GM19351 (cell line): ENCODE data around the gene DNAAF8.
A peak's percentile ranks its signal among the peaks of the same experiment; 100 is the strongest.
"Not testable (repeated sequence)": the region's sequence is repeated elsewhere in the genome, so short reads cannot be mapped to it uniquely, and the experiment has no call there.

Source experiments
- ATAC-seq: cut with Tn5 transposase; IDR thresholded peaks from one replicate; pipeline ENCODE4 v1.9.1; 2021; ENCODE audit warnings: mild to moderate bottlenecking, moderate library complexity; ENCODE audit not compliant: unreplicated experiment

The DNAAF8 gene

DNA sequence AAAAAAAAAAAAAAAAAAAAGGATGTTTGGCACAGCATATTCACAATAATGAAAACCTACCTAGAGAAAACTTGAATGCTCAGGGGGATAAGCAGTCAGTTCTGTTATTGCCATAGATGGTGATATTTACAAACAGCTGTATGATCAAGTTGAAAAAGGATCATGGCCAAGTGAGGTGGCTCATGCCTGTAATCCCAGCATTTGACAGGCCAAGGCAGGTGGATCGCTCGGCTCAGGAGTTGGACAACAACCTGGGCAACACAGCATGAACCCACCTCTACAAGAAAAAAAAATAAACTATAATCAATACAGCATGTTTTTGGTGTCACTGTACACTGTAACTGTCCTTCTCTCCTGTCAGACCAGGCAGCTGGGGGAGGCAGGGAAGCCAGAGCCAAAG is 19.3 kb upstream of the DNAAF8 start:
- ATAC-seq = no peak

DNA sequence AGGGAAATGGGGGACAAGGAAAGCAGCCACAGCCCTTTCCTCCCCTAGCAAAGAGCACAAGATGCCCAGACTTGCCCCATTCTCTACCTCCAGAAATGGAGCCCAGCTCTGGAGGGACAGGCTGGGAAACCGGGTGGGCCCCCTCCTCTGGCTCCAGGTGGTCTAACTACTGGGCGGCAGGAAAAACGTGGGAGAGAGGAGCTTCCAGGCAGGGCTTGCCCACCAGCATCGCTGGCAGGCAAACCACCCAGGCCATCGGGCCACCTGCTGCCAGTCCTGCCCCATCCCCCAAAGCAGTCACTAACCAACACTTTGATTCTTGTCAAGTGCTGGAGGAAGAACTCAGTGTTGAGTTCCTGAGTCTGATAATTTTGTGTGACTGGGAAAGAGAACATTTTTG is 15.9 kb upstream of the DNAAF8 start:
- ATAC-seq = no peak

GRCh38 chr16:4723071-4723767 is 11.1 kb upstream of the DNAAF8 start:
- ATAC-seq = no peak

DNA sequence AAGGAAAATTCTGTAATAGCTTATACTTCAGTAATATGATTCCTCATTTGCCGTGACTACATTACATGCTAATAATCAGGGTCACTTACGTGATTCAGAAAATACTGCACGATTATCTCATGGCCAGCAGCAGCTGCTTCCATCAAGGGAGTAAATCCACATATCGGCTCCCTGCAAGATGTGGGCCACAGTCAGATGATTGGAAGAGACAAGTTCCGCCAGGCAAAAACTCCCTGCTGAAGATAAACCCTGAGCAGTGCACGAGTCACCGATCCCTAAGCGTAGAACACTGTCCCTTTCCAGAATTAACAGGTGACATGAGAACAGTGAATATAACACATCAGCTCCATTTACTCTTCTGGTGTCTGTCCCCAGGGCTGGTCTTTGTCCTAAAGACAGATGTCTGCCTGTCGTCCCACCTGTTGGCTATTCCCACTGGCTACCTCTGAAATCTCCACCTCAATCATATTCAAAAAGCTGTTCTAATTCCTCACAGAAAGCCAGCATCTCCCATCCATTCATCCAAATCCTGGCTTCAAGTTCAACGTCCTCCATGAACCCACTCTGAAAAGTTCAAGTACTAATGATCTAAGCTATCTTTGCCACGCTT is 9.6 kb upstream of the DNAAF8 start:
- no peak for ATAC-seq

- ATAC-seq = no peak
These were observed 7.7 kb upstream of the DNAAF8 start for GRCh38 chr16:4726616-4727015.

GRCh38 chr16:4728676-4729075 is 5.7 kb upstream of the DNAAF8 start:
- ATAC-seq = no peak

DNA sequence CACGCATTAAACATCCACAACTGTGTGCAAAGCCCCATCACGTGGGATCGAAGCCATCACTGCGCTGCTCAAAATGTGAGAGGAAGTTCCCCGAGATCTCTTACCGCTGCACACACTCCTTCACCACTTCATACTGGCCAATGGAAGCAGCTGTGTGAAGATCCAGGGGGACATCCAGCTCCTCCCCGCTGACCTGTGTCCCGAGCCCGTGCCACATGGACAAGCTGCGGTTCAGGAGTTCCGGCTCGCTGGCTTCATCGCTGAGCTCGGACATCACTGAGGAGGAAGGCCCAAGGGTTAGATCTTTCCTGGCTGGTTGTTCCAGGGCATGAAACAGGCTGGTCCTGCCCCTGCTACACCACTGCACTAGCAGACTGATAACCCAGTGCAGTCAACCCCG is 4.5 kb upstream of the DNAAF8 start:
- no peak for ATAC-seq

DNA sequence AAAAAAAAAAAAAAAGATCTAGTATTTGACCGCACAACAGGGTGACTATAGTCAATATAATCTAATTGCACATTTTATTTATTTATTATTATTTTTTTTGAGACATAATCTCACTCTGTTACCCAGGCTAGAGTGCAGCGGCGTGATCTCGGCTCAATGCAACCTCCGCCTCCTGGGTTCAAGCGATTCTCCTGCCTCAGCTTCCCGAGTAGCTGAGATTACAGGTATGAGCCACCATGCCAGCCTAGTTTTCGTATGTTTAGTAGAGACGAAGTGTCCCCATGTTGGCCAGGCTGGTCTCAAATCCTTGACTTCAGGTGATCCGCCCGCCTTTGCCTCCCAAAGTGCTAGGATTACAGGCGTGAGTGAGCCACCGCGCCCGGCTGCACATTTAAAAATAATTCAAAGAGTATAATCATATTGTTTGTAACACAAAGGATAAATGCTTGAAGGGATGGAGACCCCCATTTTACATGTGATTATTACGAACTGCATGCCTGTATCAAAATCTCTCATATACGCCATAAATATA is 1.1 kb upstream of the DNAAF8 start:
- no peak for ATAC-seq

DNA sequence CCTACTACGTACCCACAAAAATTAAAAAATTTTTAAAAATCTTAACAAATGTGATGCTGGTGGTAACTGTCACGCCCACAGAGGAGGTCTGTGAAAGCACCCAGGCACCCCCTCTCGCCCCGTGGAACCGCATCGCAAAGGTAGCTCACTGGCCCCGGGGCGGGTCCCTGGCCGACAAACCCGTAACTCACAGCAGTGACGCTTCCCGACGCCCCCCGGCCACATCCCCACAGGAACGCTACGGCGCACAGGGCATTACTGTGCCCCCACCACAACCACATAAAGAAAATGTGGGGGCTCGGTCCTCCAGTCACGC is 632 bp upstream of the DNAAF8 start:
- no peak for ATAC-seq

DNA sequence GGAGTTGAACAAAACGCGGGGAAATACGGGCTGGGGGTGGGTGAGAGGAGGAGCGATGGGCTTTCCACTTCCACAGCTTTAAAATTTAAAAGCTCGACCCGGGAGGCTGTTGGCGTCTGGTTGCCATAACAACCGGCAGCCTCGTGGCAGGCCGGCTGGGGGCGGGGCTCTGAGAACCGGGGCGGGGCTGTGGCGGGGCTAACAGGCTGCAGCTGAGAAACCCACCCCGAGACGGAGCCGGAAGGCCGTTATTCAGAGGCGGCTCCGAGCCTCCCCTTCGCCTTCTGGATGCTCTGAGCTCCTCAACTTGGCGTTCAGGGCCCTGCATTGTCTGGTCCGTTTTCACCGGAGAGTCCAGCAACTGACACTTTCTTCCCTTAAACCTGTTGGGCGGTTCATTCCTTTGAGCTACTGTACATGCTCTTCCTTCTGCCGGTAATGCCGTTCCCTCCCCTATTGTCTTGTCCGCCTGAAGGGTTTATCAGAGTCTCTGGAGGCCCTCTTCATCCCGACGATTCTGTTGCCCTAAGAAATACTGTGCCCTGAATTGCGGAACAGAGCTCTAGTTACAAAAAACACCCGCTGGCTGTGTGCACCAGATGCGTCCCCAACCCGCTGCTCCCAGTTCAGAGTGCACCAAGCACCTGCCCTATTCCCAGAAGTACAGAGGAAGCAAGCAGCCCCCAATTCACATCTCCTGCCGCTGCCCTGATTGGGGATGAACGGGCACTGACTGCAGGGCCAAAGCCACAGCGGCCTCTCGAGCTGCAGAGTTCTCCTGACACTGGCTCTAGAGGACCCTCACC is 596 bp downstream of the DNAAF8 start:
- peak; percentile 59 for ATAC-seq

DNA sequence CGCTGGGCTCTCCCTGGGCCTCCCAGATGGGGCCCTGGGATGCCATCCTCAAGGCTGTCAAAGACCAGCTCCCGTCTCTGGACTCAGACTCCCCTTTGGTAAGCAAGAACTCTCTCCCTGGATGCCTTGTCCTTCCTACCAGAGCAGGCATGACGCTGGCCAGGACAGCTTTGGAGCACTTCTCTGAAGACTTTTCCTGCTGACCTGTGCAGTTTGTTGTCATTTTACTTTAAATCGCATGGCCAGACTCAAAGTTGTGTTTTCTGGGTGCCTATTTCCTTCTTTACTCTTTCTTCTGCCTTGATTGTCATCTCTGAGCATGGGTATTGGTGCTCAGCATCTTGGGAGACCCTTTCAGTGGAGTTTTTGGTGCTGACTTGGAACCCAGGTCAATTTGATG is 2.2 kb downstream of the DNAAF8 start:
- no peak for ATAC-seq

GRCh38 chr16:4737545-4737944 is 3.2 kb downstream of the DNAAF8 start:
- ATAC-seq = no peak

GRCh38 chr16:4738370-4738769 is 4.0 kb downstream of the DNAAF8 start:
- not testable (repeated sequence) for ATAC-seq

GRCh38 chr16:4743226-4743878 is 9.0 kb downstream of the DNAAF8 start:
- ATAC-seq = no peak

DNA sequence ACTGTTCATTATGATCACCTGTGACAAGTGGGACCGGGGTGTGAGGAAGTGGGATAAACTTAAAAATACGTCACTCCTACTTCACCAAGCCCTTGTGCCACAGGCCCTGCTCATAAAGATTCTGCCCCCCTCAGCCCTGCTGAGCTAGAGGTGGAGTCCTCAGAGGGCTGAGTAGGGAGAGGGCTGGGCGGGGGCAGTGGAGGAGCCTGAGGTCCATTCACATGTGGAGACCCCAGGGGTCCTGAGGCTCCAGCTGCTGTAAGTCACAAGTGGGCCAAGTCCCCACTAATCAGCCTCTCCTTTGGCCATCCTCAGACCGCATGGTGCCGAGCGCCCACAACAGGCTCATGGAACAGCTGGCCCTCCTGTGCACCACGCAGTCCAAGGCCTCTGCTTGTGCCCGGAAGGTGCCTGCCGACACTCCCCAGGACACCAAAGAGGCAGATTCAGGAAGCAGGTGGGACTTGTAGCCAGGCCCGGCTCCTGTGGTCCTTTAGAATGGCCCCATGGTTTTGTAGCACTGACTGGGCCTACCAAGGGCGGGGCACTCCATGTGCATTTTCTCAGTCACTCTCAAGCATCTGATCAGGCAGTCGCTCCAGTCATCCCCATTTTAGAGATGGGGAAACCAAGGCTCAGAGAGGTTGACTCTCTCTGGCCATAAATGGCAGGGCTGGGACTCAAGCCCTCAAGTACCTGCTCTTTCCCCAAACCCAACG is 10.4 kb downstream of the DNAAF8 start:
- no peak for ATAC-seq

- ATAC-seq = no peak
These were observed 10.9 kb downstream of the DNAAF8 start for GRCh38 chr16:4745274-4745569.

GRCh38 chr16:4746215-4746614 is 11.9 kb downstream of the DNAAF8 start:
- ATAC-seq = no peak

DNA sequence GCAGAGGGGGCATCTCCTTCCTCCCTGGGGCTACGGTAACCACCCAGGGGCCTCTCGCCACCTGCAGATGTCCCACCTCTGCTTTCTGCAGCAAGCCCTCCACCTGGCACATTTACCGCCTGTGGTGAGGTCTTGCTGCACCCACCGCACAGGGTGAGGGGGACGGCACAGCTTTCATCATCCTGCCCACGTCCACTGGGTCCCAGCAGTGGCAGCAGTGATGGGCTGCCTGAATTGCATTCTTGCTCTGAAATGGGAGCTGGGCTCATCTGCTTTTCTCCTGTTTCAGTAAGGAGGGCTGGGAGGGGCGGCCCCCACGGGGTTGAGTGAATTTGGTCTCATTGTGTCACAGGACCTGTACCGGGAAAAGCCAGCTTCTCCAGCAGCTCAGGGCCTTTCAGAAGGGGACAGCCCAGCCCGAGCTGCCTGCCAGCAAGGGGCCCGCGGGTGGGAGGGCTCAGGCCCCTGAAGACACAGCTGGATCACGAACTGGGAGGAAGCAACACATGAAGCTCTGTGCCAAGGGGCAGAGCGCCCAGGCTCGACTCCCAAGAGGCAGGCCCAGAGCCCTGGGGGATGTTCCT is 12.7 kb downstream of the DNAAF8 start:
- ATAC-seq = no peak

- peak; percentile 50 for ATAC-seq
These were observed 13.8 kb downstream of the DNAAF8 start for GRCh38 chr16:4747906-4748681.
